Pancreas (tissue), 10 donors: ENCODE measurements around the gene PANK2. TPM values are rescaled to one million over a fixed set of nuclear protein-coding genes. Genes with fewer than 3 reads are reported as not detected.

Experiments
- ATAC-seq, 4 donors: fragments of 200-7000 bp; cut with Tn5 transposase; one replicate each; pipeline versions ENCODE4 v1.8.0 to v1.9.1; 2020; ENCODE audit warnings: mild to moderate bottlenecking in 4 of 4, moderate library complexity in 4 of 4
- DNase-seq, 6 donors: peaks; one replicate each; pipeline ENCODE4 v3.0.0-alpha.2; 2020
- FAIRE-seq: peaks from 2 replicates; lab custom pipeline; 2012; peaks lifted over from hg19 to GRCh38; lab: Jason Lieb, UNC
- H3K27ac ChIP-seq, 4 donors: fragments of 200-600 bp; sonication (generic); 1 replicate in 3 of 4; 2 replicates in 1 of 4; pipeline versions ENCODE4 v1.5.0 to v1.8.0; 2020
- H3K27me3 ChIP-seq, 4 donors: fragments of 200-600 bp; one replicate each; pipeline ENCODE4 v1.8.0; 2021
- H3K36me3 ChIP-seq, 3 donors: fragments of 200-600 bp; sonication (generic) in 1 of 3; one replicate each; pipeline versions ENCODE4 v1.5.0 to v1.8.0; 2020 to 2021
- H3K4me1 ChIP-seq, 3 donors: fragments of 200-600 bp; one replicate each; pipeline ENCODE4 v1.8.0; 2021
- H3K4me3 ChIP-seq, 4 donors: fragments of 200-600 bp; sonication (generic) in 2 of 4; one replicate each; pipeline versions ENCODE4 v1.5.0 to v1.8.0; 2020 to 2021
- H3K9me3 ChIP-seq, 4 donors: fragments of 200-600 bp; one replicate each; pipeline ENCODE4 v1.8.0; 2021
- CTCF ChIP-seq, 4 donors: fragments of 200-600 bp; sonication (generic) in 3 of 4; IDR thresholded peaks; one replicate each; pipeline versions ENCODE4 v1.5.0 to v1.8.0; 2021; ENCODE audit warnings: antibody characterized with exemption in 4 of 4
- WGBS, 2 donors: extraction: QIAGEN DNeasy Blood & Tissue Kit; methylation state at CpG; one replicate each; pipeline ENCODE4 v1.1.7; 2013; 5-methylcytosine and 5-hydroxymethylcytosine counted together
- intact Hi-C, 3 donors: fragments of 100-400 bp; cut with DNase I; formaldehyde crosslinking; loops; one replicate each; pipeline versions ENCODE4 v1.11.1 to v1.14.2; 2022
- polyA plus RNA-seq, 2 donors: library from polyadenylated mRNA; stranded (reverse); fragments of 200-250 nt; gene quantifications; one replicate each; pipeline ENCODE4 v1.2.3, GENCODE V29; 2013
- total RNA-seq, 6 donors: library from RNA; stranded (reverse); fragmentation: NEBNext Ultra II Directional in 4 of 6; extraction: Animal tissue kit (Norgen Biotek cat#: 25700) in 4 of 6; gene quantifications; one replicate each; pipeline versions ENCODE4 v1.2.1 to v1.2.4, GENCODE V29; 2021 to 2023
- donor health status: healthy with polysubstance abuse.
- donor health status: DM: no; HTN: no; CAD: no; lungs with moderate emphysema.
- donor health status: DM: no; HTN: no; CAD: no.
- donor health status: control.
- donor health status: control.
- donor health status: Bipolar disorder and iron deficiency.
- donor health status: DM: yes; HTN: yes; CAD: no.
- donor health status: DM: no; HTN: no; CAD: no.
- donor health status: DM: no; HTN: no; CAD: no.
- donor health status: DM: yes; HTN: yes; CAD: no.

Gene PANK2
- total and polyA plus RNA-seq, 8 donors, result 10.1 to 23.4 (median 13.3) TPM

GRCh38 chr20:3854462-3854871 is 34.7 kb upstream of the PANK2 start:
- no peak for FAIRE-seq
- ATAC-seq, result peak in 3 of 4 donors; percentile 17 to 63 (median 56)
- no peak for DNase-seq
- no peaks in the 10 kb centered on the region for H3K4me1 ChIP-seq
- no peak for TF ChIP-seq CTCF (IDR thresholded peaks at IDR 0.05)
- peaks cover 0 to 15% (median 5%) of the 10 kb centered on the region in 3 donors for H3K36me3 ChIP-seq
- no peak overlapping the region for H3K27ac ChIP-seq
- H3K27me3 ChIP-seq, result no peaks in the 10 kb centered on the region
- H3K4me3 ChIP-seq, result no peak overlapping the region
- H3K9me3 ChIP-seq, result no peaks in the 10 kb centered on the region
- intact Hi-C loops, result loop anchor here in 1 of 3 donors (10.0 kb wide), 1 partner anchor 180 kb away; no protein-coding TSS in a partner anchor
- WGBS, 2 donors, result 81 to 89% methylated on average over 4 of the region's 4 CpGs

- Histone ChIP-seq H3K4me3 (no peak overlapping the region), H3K9me3 (no peaks in the 10 kb centered on the region), H3K4me1 (no peaks in the 10 kb centered on the region), H3K27me3 (no peaks in the 10 kb centered on the region), H3K36me3 (peaks cover 2 to 39% (median 24%) of the 10 kb centered on the region in 3 donors), H3K27ac (no peak overlapping the region)
- WGBS, 2 donors, result 72 to 75% methylated on average over 14 of the region's 14 CpGs
- DNase-seq (peak in 1 of 6 donors; percentile 65), ATAC-seq (no peak), FAIRE-seq (no peak)
- no peak for TF ChIP-seq CTCF (IDR thresholded peaks at IDR 0.05)
- intact Hi-C loops, result loop anchor here in 1 of 3 donors (10.0 kb wide), 1 partner anchor 183 kb away; no protein-coding TSS in a partner anchor
Observed at GRCh38 chr20:3857405-3857804, 31.8 kb upstream of the PANK2 start.

GRCh38 chr20:3858689-3859088 is 30.5 kb upstream of the PANK2 start:
- no peaks in the 10 kb centered on the region for H3K9me3 ChIP-seq
- no peak for FAIRE-seq
- WGBS, 2 donors, result 96 to 97% methylated on average over 6 of the region's 6 CpGs
- peaks cover 9 to 52% (median 37%) of the 10 kb centered on the region in 3 donors for H3K36me3 ChIP-seq
- H3K27me3 ChIP-seq, result no peaks in the 10 kb centered on the region
- no peak for DNase-seq
- no peak overlapping the region for H3K27ac ChIP-seq
- no peak overlapping the region for H3K4me3 ChIP-seq
- H3K4me1 ChIP-seq, result no peaks in the 10 kb centered on the region
- no peak for TF ChIP-seq CTCF (IDR thresholded peaks at IDR 0.05)
- intact Hi-C loops, result loop anchor here in 1 of 3 donors (10.0 kb wide), 1 partner anchor 184 kb away; no protein-coding TSS in a partner anchor
- no peak for ATAC-seq

- WGBS, 2 donors, result 97 to 98% methylated on average over 7 of the region's 7 CpGs
- H3K27ac ChIP-seq, result no peak overlapping the region
- H3K9me3 ChIP-seq, result no peaks in the 10 kb centered on the region
- TF ChIP-seq CTCF (IDR thresholded peaks at IDR 0.05), result no peak
- peaks cover 14 to 77% (median 49%) of the 10 kb centered on the region in 3 donors for H3K36me3 ChIP-seq
- no peak for FAIRE-seq
- no peak for ATAC-seq
- intact Hi-C loops, result no loop called here
- H3K4me3 ChIP-seq, result no peak overlapping the region
- no peak for DNase-seq
- H3K4me1 ChIP-seq, result no peaks in the 10 kb centered on the region
- H3K27me3 ChIP-seq, result no peaks in the 10 kb centered on the region
Observed at GRCh38 chr20:3861191-3861590, 28.0 kb upstream of the PANK2 start.

- H3K36me3 ChIP-seq, result peaks cover 14 to 81% (median 49%) of the 10 kb centered on the region in 3 donors
- DNase-seq, result no peak
- H3K4me3 ChIP-seq, result no peak overlapping the region
- intact Hi-C loops, result no loop called here
- FAIRE-seq, result no peak
- H3K9me3 ChIP-seq, result no peaks in the 10 kb centered on the region
- TF ChIP-seq CTCF (IDR thresholded peaks at IDR 0.05), result no peak
- 94 to 98% methylated on average over 1 of the region's 1 CpG for WGBS, 2 donors
- ATAC-seq, result no peak
- H3K4me1 ChIP-seq, result no peaks in the 10 kb centered on the region
- no peaks in the 10 kb centered on the region for H3K27me3 ChIP-seq
- H3K27ac ChIP-seq, result no peak overlapping the region
Observed at GRCh38 chr20:3862333-3862732, 26.9 kb upstream of the PANK2 start.
